ENCODE results near the gene PPIF. TPM values are rescaled to one million over a fixed set of nuclear protein-coding genes. Genes with fewer than 3 reads are reported as not detected.

Gene PPIF
- total RNA-seq, 2 experiments from 2014 or later: 55.7 to 121 TPM

GRCh38 chr10:79401015-79401921 lies 54.0 kb downstream of the PPIF start:
- H3K4me1 ChIP-seq (ENCODE audit: insufficient read depth, low read length, poor library complexity, severe bottlenecking): no peaks in the 10 kb centered on the region
- H3K79me2 ChIP-seq (ENCODE audit: insufficient read depth, low read depth, low read length): no peaks in the 10 kb centered on the region
- POLR2A ChIA-PET: interaction anchor here (0.6 kb wide), 1 partner anchor 85 kb away, joined by 3 read pairs; no protein-coding TSS in a partner anchor
- no peaks in the 10 kb centered on the region for H4K20me1 ChIP-seq (ENCODE audit: insufficient read depth, low read length)
- no peak for TF ChIP-seq EZH2phosphoT487 (IDR thresholded peaks at IDR 0.05; ENCODE audit: borderline replicate concordance, low read depth, low read length)
- no peak for TF ChIP-seq CTCF (conservative IDR thresholded peaks at IDR 0.05; ENCODE audit: low read length)
- no peak overlapping the region for H3K4me3 ChIP-seq (ENCODE audit: low read depth, low read length, poor library complexity, severe bottlenecking)
- no TSS peak for BruUV-seq (replicated peaks)
- H3K9me3 ChIP-seq (ENCODE audit: low read length): no peaks in the 10 kb centered on the region
- CTCF ChIA-PET (ENCODE audit: unreplicated experiment): no interaction called here
- no peaks in the 10 kb centered on the region for H3K9me2 ChIP-seq (ENCODE audit: insufficient read depth, low read length)
- no peak for DNase-seq (ENCODE audit: low spot score)
- no peak overlapping the region for H3K27ac ChIP-seq (ENCODE audit: low read depth, low read length, poor library complexity, severe bottlenecking)
- H2AFZ ChIP-seq (ENCODE audit: low read length): no peak overlapping the region
- H3K36me3 ChIP-seq (ENCODE audit: insufficient read depth, low read length): no peaks in the 10 kb centered on the region
- H3K4me2 ChIP-seq (ENCODE audit: low read length): no peak overlapping the region
- intact Hi-C loops (cut with micrococcal nuclease; ENCODE audit: unreplicated experiment): loop anchor here (2.0 kb wide), 1 partner anchor 66 kb away; no protein-coding TSS in a partner anchor

- H3K36me3 ChIP-seq (ENCODE audit: insufficient read depth, low read length): no peaks in the 10 kb centered on the region
- H2AFZ ChIP-seq (ENCODE audit: low read length): no peak overlapping the region
- no peak for TF ChIP-seq EZH2phosphoT487 (IDR thresholded peaks at IDR 0.05; ENCODE audit: borderline replicate concordance, low read depth, low read length)
- no peak for TF ChIP-seq CTCF (conservative IDR thresholded peaks at IDR 0.05; ENCODE audit: low read length)
- BruUV-seq (replicated peaks): no TSS peak
- no peaks in the 10 kb centered on the region for H4K20me1 ChIP-seq (ENCODE audit: insufficient read depth, low read length)
- no peak overlapping the region for H3K4me3 ChIP-seq (ENCODE audit: low read depth, low read length, poor library complexity, severe bottlenecking)
- no peaks in the 10 kb centered on the region for H3K9me2 ChIP-seq (ENCODE audit: insufficient read depth, low read length)
- no peaks in the 10 kb centered on the region for H3K9me3 ChIP-seq (ENCODE audit: low read length)
- no peak overlapping the region for H3K27ac ChIP-seq (ENCODE audit: low read depth, low read length, poor library complexity, severe bottlenecking)
- ChIA-PET POLR2A (no interaction called here), CTCF (ENCODE audit: unreplicated experiment) (no interaction called here)
- no peaks in the 10 kb centered on the region for H3K79me2 ChIP-seq (ENCODE audit: insufficient read depth, low read depth, low read length)
- intact Hi-C loops (cut with micrococcal nuclease; ENCODE audit: unreplicated experiment): no loop called here
- no peaks in the 10 kb centered on the region for H3K4me1 ChIP-seq (ENCODE audit: insufficient read depth, low read length, poor library complexity, severe bottlenecking)
- no peak overlapping the region for H3K4me2 ChIP-seq (ENCODE audit: low read length)
- no peak for DNase-seq (ENCODE audit: low spot score)
These were observed 55.3 kb downstream of the PPIF start for GRCh38 chr10:79402625-79402946.

GRCh38 chr10:79402951-79403350 lies 55.7 kb downstream of the PPIF start:
- Histone ChIP-seq H3K9me3 (ENCODE audit: low read length) (no peaks in the 10 kb centered on the region), H2AFZ (ENCODE audit: low read length) (no peak overlapping the region), H4K20me1 (ENCODE audit: insufficient read depth, low read length) (no peaks in the 10 kb centered on the region), H3K36me3 (ENCODE audit: insufficient read depth, low read length) (no peaks in the 10 kb centered on the region), H3K4me3 (ENCODE audit: low read depth, low read length, poor library complexity, severe bottlenecking) (no peak overlapping the region), H3K4me1 (ENCODE audit: insufficient read depth, low read length, poor library complexity, severe bottlenecking) (no peaks in the 10 kb centered on the region), H3K79me2 (ENCODE audit: insufficient read depth, low read depth, low read length) (no peaks in the 10 kb centered on the region), H3K27ac (ENCODE audit: low read depth, low read length, poor library complexity, severe bottlenecking) (no peak overlapping the region), H3K9me2 (ENCODE audit: insufficient read depth, low read length) (no peaks in the 10 kb centered on the region), H3K4me2 (ENCODE audit: low read length) (no peak overlapping the region)
- DNase-seq (ENCODE audit: low spot score): no peak
- no TSS peak for BruUV-seq (replicated peaks)
- intact Hi-C loops (cut with micrococcal nuclease; ENCODE audit: unreplicated experiment): no loop called here
- CTCF ChIA-PET (ENCODE audit: unreplicated experiment): no interaction called here
- TF ChIP-seq CTCF (conservative IDR thresholded peaks at IDR 0.05; ENCODE audit: low read length): no peak
- no peak for TF ChIP-seq EZH2phosphoT487 (IDR thresholded peaks at IDR 0.05; ENCODE audit: borderline replicate concordance, low read depth, low read length)
- POLR2A ChIA-PET: no interaction called here
